NCI-H187 (cell line): ENCODE results near the gene EXOSC3.
"Not testable (repeated sequence)": the region's sequence is repeated elsewhere in the genome, so short reads cannot be mapped to it uniquely, and the experiment has no call there.

Experiments
- DNase-seq, 2 experiments: peaks; one replicate each; lab custom pipeline; 2025; lab: John Stamatoyannopoulos, UW

EXOSC3 gene

GRCh38 chr9:37775216-37775919, 9.5 kb downstream of the EXOSC3 start:
- DNase-seq, result no peak

GRCh38 chr9:37769995-37770394, 14.9 kb downstream of the EXOSC3 start:
- no peak for DNase-seq

GRCh38 chr9:37769306-37769705, 15.6 kb downstream of the EXOSC3 start:
- no peak for DNase-seq

- DNase-seq, result not testable (repeated sequence)
Measured at GRCh38 chr9:37765263-37765662, 19.6 kb downstream of the EXOSC3 start.

DNA sequence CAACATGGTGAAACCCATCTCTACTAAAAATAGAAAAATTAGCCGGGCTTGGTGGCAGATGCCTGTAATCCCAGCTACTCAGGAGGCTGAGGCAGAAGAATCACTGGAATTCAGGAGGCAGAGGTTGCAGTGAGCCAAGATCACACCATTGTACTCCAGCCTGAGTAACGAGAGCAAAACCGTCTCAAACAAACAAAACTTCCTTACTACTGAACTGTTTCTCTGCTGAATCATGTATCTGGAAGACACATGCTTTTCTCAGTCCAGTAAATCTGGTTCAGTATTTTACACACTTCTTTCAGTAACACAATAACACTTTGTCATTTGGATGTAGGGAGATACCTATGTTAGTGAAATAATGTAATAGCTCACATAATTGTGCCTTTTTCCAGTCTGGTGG, 23.4 kb downstream of the EXOSC3 start:
- no peak for DNase-seq

- no peak for DNase-seq
Measured at GRCh38 chr9:37760416-37761161, 24.3 kb downstream of the EXOSC3 start.

DNA sequence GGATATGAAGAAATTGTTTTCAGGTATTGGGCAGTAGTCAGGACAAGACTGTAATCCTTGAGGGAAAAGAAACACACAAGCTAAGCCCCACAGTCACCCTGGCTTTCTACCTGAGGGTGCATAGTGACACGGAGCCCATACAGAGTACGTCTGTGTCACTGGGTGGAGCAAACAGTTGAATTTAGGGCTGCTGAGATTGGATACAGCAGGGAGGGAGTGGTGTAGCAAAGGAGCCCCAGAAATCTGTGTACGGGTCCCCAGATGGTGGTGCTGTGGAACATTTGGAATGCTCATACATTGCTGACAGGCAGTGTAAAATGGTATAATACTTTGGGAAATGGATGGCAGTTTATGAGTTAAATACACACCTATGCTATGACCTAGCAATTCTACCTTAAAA, 26.1 kb downstream of the EXOSC3 start:
- no peak for DNase-seq

DNA sequence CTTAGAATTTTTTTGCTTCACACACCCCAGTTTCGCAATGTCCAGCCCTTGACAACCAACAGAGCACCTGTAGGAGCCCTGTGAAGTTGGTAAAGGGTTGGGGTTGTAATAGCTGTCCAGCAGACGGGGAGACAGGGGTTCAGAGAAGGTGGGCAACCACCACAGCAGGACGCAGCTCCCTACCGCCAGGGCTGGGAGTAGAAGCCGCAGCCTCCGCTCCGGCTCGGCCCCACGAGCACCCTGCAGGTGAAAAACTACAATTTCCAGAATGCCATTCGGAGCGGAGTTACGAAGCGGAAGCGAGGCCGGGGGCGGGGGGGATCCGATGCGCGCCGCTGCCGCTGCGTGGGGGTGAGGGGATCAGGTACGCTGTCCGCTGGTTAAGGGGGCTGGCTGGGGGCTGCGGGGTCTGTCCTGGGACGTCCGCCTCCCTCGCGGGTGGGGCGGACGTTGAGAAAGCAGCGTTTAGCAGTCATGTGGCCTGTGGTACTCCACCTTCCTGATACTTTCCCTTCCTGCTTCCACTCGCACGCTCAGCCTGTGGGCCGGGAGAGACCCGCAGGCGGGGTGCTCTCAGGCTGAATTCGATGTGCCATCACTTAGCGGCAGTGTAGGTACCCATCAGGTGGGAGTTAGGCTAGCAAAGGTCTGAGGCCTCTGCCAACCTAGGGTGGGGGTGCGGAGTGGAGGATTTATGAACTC, 31.2 kb downstream of the EXOSC3 start, which contains the start of gene TRMT10B:
Gene TRMT10B (plus strand): TSS at position 317 of the 702 bp plus-strand sequence. CDS start 8,127 bp downstream, outside the sequence.
- DNase-seq, result no peak

GRCh38 chr9:37752642-37753488, 32.0 kb downstream of the EXOSC3 start:
- DNase-seq, result no peak

DNA sequence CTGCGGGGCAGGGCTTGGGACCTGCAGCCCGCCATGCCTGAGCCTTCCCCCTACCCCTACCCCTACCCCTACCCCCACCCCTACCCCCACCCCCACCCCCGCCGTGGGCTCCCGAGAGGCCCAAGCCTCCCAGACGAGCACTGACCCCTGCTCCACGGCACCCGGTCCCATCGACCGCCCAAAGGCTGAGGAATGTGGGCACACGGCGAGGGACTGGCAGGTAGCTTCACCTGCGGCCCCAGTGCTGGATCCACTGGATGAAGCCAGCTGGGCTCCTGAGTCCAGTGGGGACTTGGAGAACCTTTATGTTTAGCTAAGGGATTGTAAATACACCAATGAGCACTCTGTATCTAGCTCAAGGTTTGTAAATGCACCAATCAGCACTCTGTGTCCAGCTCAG, 32.8 kb downstream of the EXOSC3 start:
- not testable (repeated sequence) for DNase-seq

- not testable (repeated sequence) for DNase-seq
Measured at GRCh38 chr9:37751704-37752103, 33.2 kb downstream of the EXOSC3 start.

- no peak for DNase-seq
Measured at GRCh38 chr9:37751186-37751585, 33.7 kb downstream of the EXOSC3 start.

- no peak for DNase-seq
Measured at GRCh38 chr9:37749129-37749528, 35.7 kb downstream of the EXOSC3 start.

DNA sequence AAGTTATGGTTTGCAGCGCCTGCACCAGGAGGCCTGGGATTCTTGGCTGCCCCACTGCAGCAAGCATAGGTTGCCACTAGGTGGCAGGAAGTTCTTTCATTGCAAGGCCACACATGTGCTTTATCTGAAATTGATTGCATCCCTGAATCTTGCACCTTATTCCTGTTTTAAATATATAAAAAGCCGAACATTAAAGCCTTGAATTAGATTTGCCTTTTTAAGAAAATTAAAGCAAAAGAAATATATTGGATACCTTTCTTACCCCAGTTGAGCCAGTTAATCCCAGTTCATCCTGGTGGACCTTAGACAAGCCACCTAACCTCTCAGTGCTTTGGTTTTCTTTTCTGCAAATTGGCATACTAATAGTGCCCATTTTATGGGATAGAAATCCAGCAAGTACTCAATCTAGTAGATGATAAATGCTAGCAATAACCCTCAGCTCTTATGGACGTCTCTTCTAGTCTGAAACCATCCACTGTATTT, 37.6 kb downstream of the EXOSC3 start:
- no peak for DNase-seq

DNA sequence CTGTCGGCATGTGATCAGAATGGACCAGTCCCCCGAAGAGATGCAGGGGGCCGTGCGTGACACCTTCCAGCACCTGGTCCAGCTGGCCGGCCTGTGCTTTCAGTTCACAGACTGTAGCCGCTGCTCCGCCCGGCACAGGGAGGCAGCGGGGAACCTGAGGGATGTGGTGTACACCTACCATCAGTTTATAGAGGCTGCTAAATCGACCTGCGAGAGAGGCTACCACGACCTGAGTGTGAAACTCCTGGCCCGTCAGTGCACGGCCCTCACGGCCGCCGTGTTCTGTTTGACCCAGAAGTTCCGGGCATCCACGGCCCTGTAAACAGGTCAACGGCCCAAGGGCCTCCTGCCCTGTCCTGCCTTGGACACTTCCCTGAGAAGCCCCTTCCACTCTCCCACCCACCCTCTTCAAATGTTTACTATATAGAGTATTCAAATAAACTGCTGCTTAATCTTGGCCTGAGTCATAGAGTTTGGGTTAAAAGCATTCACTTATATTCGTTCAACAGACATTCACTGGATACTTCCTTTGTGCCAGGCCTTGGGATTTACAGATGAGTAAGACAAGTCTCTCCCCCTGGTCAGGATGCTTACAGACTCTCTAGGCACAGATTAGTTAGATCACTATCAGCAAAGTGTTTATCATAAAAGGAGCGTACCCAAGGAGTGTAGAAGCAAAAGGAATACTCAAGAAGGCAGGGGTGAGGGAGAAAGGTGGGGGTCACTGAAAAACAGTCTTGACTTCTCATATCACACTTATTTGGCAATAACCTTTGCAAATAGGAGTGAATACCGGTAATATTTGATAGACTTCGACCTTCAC, 38.2 kb downstream of the EXOSC3 start:
- no peak for DNase-seq

- no peak for DNase-seq
Measured at GRCh38 chr9:37745970-37746369, 38.9 kb downstream of the EXOSC3 start.

- DNase-seq, result no peak
Measured at GRCh38 chr9:37740631-37741328, 44.1 kb downstream of the EXOSC3 start.

GRCh38 chr9:37740128-37740527, 44.7 kb downstream of the EXOSC3 start:
- DNase-seq, result no peak

DNA sequence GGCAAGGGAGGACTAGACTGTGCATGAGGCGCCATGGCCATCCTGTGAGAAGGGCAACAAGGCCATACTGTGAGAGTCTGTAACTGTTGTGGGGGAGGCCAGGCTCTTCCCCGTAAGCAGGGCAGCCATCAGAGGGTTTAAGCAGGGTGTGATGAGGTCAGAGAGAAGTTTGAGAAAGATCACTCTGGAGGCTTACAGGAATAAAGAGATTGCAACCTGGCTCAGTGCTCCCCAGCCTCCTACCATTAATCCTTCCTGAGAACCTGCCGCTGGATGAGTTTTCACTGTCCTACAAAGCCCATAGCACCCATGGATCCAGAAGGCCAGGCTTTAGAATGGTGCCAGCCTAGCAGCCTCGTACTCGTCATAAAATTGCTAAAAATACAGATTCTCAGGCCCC, 45.6 kb downstream of the EXOSC3 start:
- no peak for DNase-seq

- DNase-seq, result no peak
Measured at GRCh38 chr9:37732952-37733351, 51.9 kb downstream of the EXOSC3 start.
